GM10266 (cell line): ENCODE results near the gene ASH1L.

Experiments used
- DNase-seq: peaks from one replicate; pipeline ENCODE4 v3.0.0; 2012; ENCODE audit errors: extremely low spot score
- CTCF ChIP-seq: IDR thresholded peaks from 2 replicates; pipeline ENCODE4 v1.5.1; 2012; ENCODE audit warnings: mild to moderate bottlenecking, low read depth; ENCODE audit not compliant: control insufficient read depth, insufficient read depth; ENCODE audit errors: missing control alignments

ASH1L gene

GRCh38 chr1:155308493-155309422 is 253.8 kb downstream of the ASH1L start, which contains the start of gene FDPS:
FDPS (plus strand) TSS chr1:155308866; CDS start chr1:155309790, 924 bp downstream.
- no peak for TF ChIP-seq CTCF
- peak; percentile 96 for DNase-seq

DNA sequence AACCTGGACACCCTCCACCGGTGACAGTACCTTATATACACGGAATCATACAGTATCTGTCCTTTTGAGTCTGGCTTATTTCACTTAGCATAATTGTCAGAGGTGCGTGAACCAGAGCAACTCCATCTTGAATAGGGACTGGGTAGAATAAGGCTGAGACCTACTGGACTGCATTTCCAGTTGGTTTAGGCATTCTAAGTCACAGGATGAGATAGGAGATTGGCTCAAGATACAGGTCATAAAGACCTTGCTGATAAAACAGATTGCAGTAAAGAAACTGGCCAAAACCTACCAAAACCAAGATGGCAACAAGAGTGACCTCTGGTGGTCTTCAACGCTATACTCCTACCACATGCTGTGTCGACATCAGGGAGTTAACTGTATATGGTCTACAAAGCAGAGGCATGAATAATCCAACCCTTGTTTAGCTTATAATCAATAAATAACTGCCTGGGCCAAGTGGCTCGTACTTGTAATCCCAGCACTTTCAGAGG is 255.3 kb downstream of the ASH1L start:
- DNase-seq: no peak

DNA sequence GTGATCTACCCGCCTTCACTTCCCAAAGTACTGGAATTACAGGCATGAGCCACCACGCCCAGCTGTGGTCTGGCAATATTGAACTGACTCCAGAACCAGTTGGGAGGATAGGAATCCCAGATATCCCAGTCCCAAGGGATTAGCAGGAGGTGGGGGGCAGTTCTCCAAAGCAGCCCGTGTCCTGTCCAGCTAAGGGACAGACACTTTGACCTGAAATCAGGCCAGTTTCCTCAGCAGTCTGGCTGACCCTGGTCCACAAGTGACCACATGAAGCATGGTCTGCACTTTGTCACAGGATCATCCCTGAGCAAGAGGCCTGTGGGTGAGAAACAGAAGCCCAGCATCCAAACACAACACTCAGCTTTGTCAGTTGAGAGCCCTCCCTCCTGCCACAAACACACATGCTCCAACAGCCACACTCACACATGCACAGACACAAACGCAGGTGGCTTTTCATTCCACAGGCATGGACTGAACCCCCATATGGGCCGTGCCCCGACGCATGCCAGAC is 256.7 kb downstream of the ASH1L start:
- DNase-seq: no peak
- no peak for TF ChIP-seq CTCF

More for the DNA sequence above, 255.3 kb downstream of the ASH1L start:
- peak; percentile 25 for TF ChIP-seq CTCF

GRCh38 chr1:155304558-155305063 is 258.0 kb downstream of the ASH1L start:
- TF ChIP-seq CTCF: no peak
- DNase-seq: no peak

DNA sequence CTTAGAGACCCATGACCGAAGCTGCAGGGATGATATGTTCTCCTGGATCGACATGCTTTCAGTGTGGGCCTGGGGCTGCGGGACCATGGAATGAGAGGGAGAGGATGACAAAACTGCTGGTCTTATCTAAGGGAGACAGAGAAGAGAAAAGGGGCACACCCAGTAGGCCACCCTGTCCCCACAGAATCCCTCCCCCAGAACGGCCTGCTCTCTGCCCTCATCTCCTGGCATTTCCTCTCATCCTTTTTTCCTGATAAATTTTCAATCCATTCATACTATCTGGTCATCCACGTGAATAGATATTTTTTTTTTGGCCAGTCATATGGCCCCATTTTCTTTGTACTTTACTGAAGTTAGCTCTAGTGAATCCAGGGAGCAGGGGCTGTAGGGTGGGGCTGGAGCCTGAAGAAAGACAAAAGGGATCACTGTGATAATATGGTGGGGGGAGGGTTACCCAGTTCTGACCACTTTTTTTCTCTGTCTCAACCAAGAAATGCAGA is 261.2 kb downstream of the ASH1L start, which contains the start of gene PKLR:
TSS of gene PKLR (minus strand) at position 97 of the 500 bp plus-strand sequence. CDS start at position 54, 43 bp downstream.
- no peak for DNase-seq
- TF ChIP-seq CTCF: no peak

DNA sequence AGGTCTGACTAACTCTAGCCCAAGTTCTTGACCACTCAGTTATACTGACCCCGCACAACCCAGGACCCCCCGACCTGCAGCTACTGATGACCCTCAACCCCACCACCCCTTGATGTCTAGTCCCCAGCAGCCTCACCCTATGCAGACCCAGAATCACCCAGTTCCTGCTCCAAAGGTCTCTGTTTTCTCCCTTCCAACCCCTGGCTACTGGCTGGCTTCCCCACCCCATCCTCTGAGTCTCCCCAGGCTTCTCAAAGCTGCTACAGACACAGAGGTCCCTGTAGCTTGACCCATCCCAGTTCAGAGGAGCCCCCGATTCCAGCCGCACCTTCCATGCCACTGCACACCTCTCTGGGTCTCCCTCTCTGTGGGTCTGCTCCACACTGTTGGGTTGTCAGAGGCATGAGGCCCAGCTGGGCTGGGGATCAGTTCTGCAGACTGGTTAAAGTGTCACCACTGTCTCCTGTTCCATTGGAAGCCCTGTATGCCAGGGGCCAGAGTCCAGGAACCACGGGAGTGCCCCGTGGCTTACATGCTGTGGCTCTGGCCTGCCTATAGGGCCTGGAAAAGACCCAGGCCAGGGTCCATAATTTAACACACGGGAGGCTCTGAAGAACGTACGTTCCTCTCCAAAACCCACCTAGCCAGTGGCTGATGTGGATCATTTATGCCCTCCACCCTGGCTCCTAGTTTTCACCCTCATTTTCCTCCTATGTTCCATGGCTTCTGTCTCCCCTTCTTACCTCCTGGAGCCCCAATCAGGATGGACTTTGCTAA is 261.9 kb downstream of the ASH1L start:
- no peak for TF ChIP-seq CTCF
- no peak for DNase-seq
